T-helper 2 cell treated with Interferon-gamma antibody and Interleukin-4, amounts not matched to agents 5 μg/mL and 100 μg/mL, for 36 hours (primary cell): ENCODE results near the gene ALS2CL.

Experiments used
- DNase-seq: peaks from one replicate; pipeline ENCODE4 v3.0.0; 2021; ENCODE audit warnings: low spot score
- H3K27ac Mint-ChIP-seq: one replicate; pipeline ENCODE4 v1.8.0; 2021; ENCODE audit warnings: mild to moderate bottlenecking, mixed read lengths
- H3K27me3 Mint-ChIP-seq: one replicate; pipeline ENCODE4 v1.8.0; 2021; ENCODE audit warnings: low read depth, mixed read lengths
- H3K36me3 Mint-ChIP-seq: one replicate; pipeline ENCODE4 v1.8.0; 2021; ENCODE audit warnings: low read depth, mixed read lengths
- H3K4me1 Mint-ChIP-seq: one replicate; pipeline ENCODE4 v1.8.0; 2021; ENCODE audit warnings: low read depth, mixed read lengths
- H3K4me3 Mint-ChIP-seq: one replicate; pipeline ENCODE4 v1.8.0; 2022; ENCODE audit warnings: mild to moderate bottlenecking, moderate library complexity, mixed read lengths
- H3K9me3 Mint-ChIP-seq: one replicate; pipeline ENCODE4 v1.8.0; 2021; ENCODE audit warnings: mixed read lengths

The ALS2CL gene

GRCh38 chr3:46681856-46682540, 11.5 kb downstream of the ALS2CL start:
- Mint-ChIP-seq H3K4me3 (no peak overlapping the region), H3K36me3 (no peaks in the 10 kb centered on the region), H3K27me3 (no peaks in the 10 kb centered on the region), H3K4me1 (no peaks in the 10 kb centered on the region), H3K9me3 (no peaks in the 10 kb centered on the region), H3K27ac (no peak overlapping the region)
- no peak for DNase-seq

- Mint-ChIP-seq H3K9me3 (no peaks in the 10 kb centered on the region), H3K27ac (no peak overlapping the region), H3K36me3 (no peaks in the 10 kb centered on the region), H3K4me1 (no peaks in the 10 kb centered on the region), H3K27me3 (no peaks in the 10 kb centered on the region), H3K4me3 (no peak overlapping the region)
- DNase-seq: no peak
Measured at GRCh38 chr3:46681387-46681786, 12.1 kb downstream of the ALS2CL start.

- Mint-ChIP-seq H3K4me3 (no peak overlapping the region), H3K36me3 (no peaks in the 10 kb centered on the region), H3K4me1 (no peaks in the 10 kb centered on the region), H3K27ac (no peak overlapping the region), H3K27me3 (no peaks in the 10 kb centered on the region), H3K9me3 (no peaks in the 10 kb centered on the region)
- no peak for DNase-seq
Measured at GRCh38 chr3:46680298-46680826, 13.1 kb downstream of the ALS2CL start.

GRCh38 chr3:46679681-46680080, 13.8 kb downstream of the ALS2CL start:
- H3K4me3 Mint-ChIP-seq: no peak overlapping the region
- DNase-seq: no peak
- no peak overlapping the region for H3K27ac Mint-ChIP-seq
- H3K9me3 Mint-ChIP-seq: no peaks in the 10 kb centered on the region
- H3K4me1 Mint-ChIP-seq: no peaks in the 10 kb centered on the region
- no peaks in the 10 kb centered on the region for H3K27me3 Mint-ChIP-seq
- H3K36me3 Mint-ChIP-seq: no peaks in the 10 kb centered on the region

- no peaks in the 10 kb centered on the region for H3K36me3 Mint-ChIP-seq
- no peak for DNase-seq
- H3K4me3 Mint-ChIP-seq: no peak overlapping the region
- no peaks in the 10 kb centered on the region for H3K27me3 Mint-ChIP-seq
- no peak overlapping the region for H3K27ac Mint-ChIP-seq
- no peaks in the 10 kb centered on the region for H3K4me1 Mint-ChIP-seq
- H3K9me3 Mint-ChIP-seq: no peaks in the 10 kb centered on the region
Measured at GRCh38 chr3:46678280-46678679, 15.2 kb downstream of the ALS2CL start.

- H3K36me3 Mint-ChIP-seq: no peaks in the 10 kb centered on the region
- H3K27ac Mint-ChIP-seq: no peak overlapping the region
- no peaks in the 10 kb centered on the region for H3K4me1 Mint-ChIP-seq
- no peak for DNase-seq
- H3K27me3 Mint-ChIP-seq: no peaks in the 10 kb centered on the region
- no peak overlapping the region for H3K4me3 Mint-ChIP-seq
- H3K9me3 Mint-ChIP-seq: no peaks in the 10 kb centered on the region
Measured at GRCh38 chr3:46677411-46677726, 16.1 kb downstream of the ALS2CL start.

GRCh38 chr3:46676601-46677410, 16.7 kb downstream of the ALS2CL start:
- Mint-ChIP-seq H3K4me3 (no peak overlapping the region), H3K9me3 (no peaks in the 10 kb centered on the region), H3K27me3 (no peaks in the 10 kb centered on the region), H3K36me3 (no peaks in the 10 kb centered on the region), H3K27ac (no peak overlapping the region), H3K4me1 (no peaks in the 10 kb centered on the region)
- no peak for DNase-seq

- H3K27ac Mint-ChIP-seq: no peak overlapping the region
- H3K4me1 Mint-ChIP-seq: no peaks in the 10 kb centered on the region
- H3K36me3 Mint-ChIP-seq: no peaks in the 10 kb centered on the region
- DNase-seq: no peak
- H3K27me3 Mint-ChIP-seq: no peaks in the 10 kb centered on the region
- H3K9me3 Mint-ChIP-seq: no peaks in the 10 kb centered on the region
- H3K4me3 Mint-ChIP-seq: no peak overlapping the region
Measured at GRCh38 chr3:46675843-46676567, 17.5 kb downstream of the ALS2CL start.

GRCh38 chr3:46675426-46675825, 18.1 kb downstream of the ALS2CL start:
- H3K4me1 Mint-ChIP-seq: no peaks in the 10 kb centered on the region
- H3K27ac Mint-ChIP-seq: no peak overlapping the region
- no peaks in the 10 kb centered on the region for H3K36me3 Mint-ChIP-seq
- no peak overlapping the region for H3K4me3 Mint-ChIP-seq
- no peaks in the 10 kb centered on the region for H3K27me3 Mint-ChIP-seq
- no peak for DNase-seq
- H3K9me3 Mint-ChIP-seq: no peaks in the 10 kb centered on the region

- Mint-ChIP-seq H3K4me1 (no peaks in the 10 kb centered on the region), H3K27me3 (no peaks in the 10 kb centered on the region), H3K9me3 (no peaks in the 10 kb centered on the region), H3K4me3 (no peak overlapping the region), H3K36me3 (no peaks in the 10 kb centered on the region), H3K27ac (no peak overlapping the region)
- no peak for DNase-seq
Measured at GRCh38 chr3:46674031-46674845, 19.2 kb downstream of the ALS2CL start.

- no peak overlapping the region for H3K4me3 Mint-ChIP-seq
- no peaks in the 10 kb centered on the region for H3K27me3 Mint-ChIP-seq
- H3K36me3 Mint-ChIP-seq: no peaks in the 10 kb centered on the region
- H3K4me1 Mint-ChIP-seq: no peaks in the 10 kb centered on the region
- no peaks in the 10 kb centered on the region for H3K9me3 Mint-ChIP-seq
- no peak for DNase-seq
- H3K27ac Mint-ChIP-seq: no peak overlapping the region
Measured at GRCh38 chr3:46673151-46674030, 20.1 kb downstream of the ALS2CL start.

- Mint-ChIP-seq H3K27me3 (no peaks in the 10 kb centered on the region), H3K27ac (no peak overlapping the region), H3K4me1 (no peaks in the 10 kb centered on the region), H3K9me3 (no peaks in the 10 kb centered on the region), H3K4me3 (no peak overlapping the region), H3K36me3 (no peaks in the 10 kb centered on the region)
- DNase-seq: no peak
Measured at GRCh38 chr3:46672349-46672695, 21.2 kb downstream of the ALS2CL start.
